GM12878 (cell line): ENCODE results near the gene NKTR. TPM values are rescaled to one million over a fixed set of nuclear protein-coding genes. Genes with fewer than 3 reads are reported as not detected.

ENCODE experiments used
- ATAC-seq: fragments of 200-7000 bp; cut with Tn5 transposase; 3 replicates; pipeline ENCODE4 v1.9.1; 2020; ENCODE audit warnings: mild to moderate bottlenecking, moderate library complexity
- BruUV-seq: library from RNA; stranded (reverse); fragments of 400-500 nt; replicated peaks from 2 replicates; lab custom pipeline; 2021; lab: Mats Ljungman, UMichigan
- CTCF ChIA-PET: fragments of 300-600 bp; sonication (Branson Sonifier 250); formaldehyde crosslinking; extraction: SDS; loops from one replicate; lab custom pipeline; 2021; ENCODE audit warnings: inconsistent platforms; lab: Yijun Ruan, JAX
- POLR2A ChIA-PET: fragments of 350-600 bp; formaldehyde crosslinking; extraction: SDS; loops from one replicate; lab custom pipeline; 2021; ENCODE audit warnings: inconsistent platforms; lab: Charles Lee
- RAD21 ChIA-PET: fragments of 300-600 bp; sonication (Branson Sonifier 250); formaldehyde crosslinking; loops from one replicate; lab custom pipeline; 2023; ENCODE audit warnings: antibody characterized with exemption; ENCODE audit not compliant: unreplicated experiment; lab: Charles Lee
- SMC1A ChIA-PET: fragments of 300-600 bp; sonication (Branson Sonifier 250); formaldehyde crosslinking; loops from one replicate; lab custom pipeline; 2023; ENCODE audit not compliant: unreplicated experiment, uncharacterized antibody; lab: Charles Lee
- DNase-seq: peaks from one replicate; pipeline ENCODE4 v3.0.0-alpha.2; 2011; ENCODE audit warnings: low read depth, low spot score
- FAIRE-seq: peaks from 3 replicates; lab custom pipeline; 2011; peaks lifted over from hg19 to GRCh38; lab: Jason Lieb, UNC
- H2AFZ ChIP-seq: 2 replicates; pipeline ENCODE4 v1.6.0; 2011; ENCODE audit warnings: low read depth, low read length, control low read depth; ENCODE audit not compliant: control insufficient read depth
- H3K27ac ChIP-seq: 2 replicates; pipeline ENCODE4 v1.5.1; 2011; ENCODE audit warnings: control low read depth; ENCODE audit not compliant: control insufficient read depth, insufficient read depth
- H3K27me3 ChIP-seq, 2 experiments: replicated peaks in 1 of 2; 2 replicates each; pipeline versions ENCODE4 v1.6.0 to v1.6.1; 2011; ENCODE audit warnings: low read length in 1 of 2; ENCODE audit not compliant: control insufficient read depth in 2 of 2, insufficient read depth in 2 of 2
- H3K36me3 ChIP-seq, 2 experiments: 2 replicates each; pipeline ENCODE4 v1.5.1; 2011; ENCODE audit warnings: low read length in 1 of 2; ENCODE audit not compliant: control insufficient read depth in 2 of 2, insufficient read depth in 2 of 2
- H3K4me1 ChIP-seq: 2 replicates; pipeline ENCODE4 v1.6.1; 2011; ENCODE audit warnings: mild to moderate bottlenecking, low read length, moderate library complexity, mixed read lengths; ENCODE audit not compliant: control insufficient read depth, insufficient read depth
- H3K4me2 ChIP-seq: 2 replicates; pipeline ENCODE4 v1.6.0; 2011; ENCODE audit warnings: control low read depth; ENCODE audit not compliant: control insufficient read depth, insufficient read depth
- H3K4me3 ChIP-seq: fragments of 200-600 bp; sonication (generic); 2 replicates; pipeline ENCODE4 v1.5.1; 2016
- H3K79me2 ChIP-seq: 2 replicates; pipeline ENCODE4 v1.6.0; 2011; ENCODE audit warnings: low read length; ENCODE audit not compliant: control insufficient read depth, insufficient read depth
- H3K9ac ChIP-seq: 2 replicates; pipeline ENCODE4 v1.8.0; 2011; ENCODE audit warnings: low read length, control low read depth, mixed read lengths; ENCODE audit not compliant: control insufficient read depth, insufficient read depth
- H3K9me3 ChIP-seq: replicated peaks from 3 replicates; pipeline ENCODE4 v1.5.1; 2011; ENCODE audit warnings: mild to moderate bottlenecking, low read length; ENCODE audit not compliant: control insufficient read depth, insufficient read depth
- H4K20me1 ChIP-seq: 2 replicates; pipeline ENCODE4 v1.6.0; 2011; ENCODE audit not compliant: control insufficient read depth, insufficient read depth
- CBX3 ChIP-seq: fragments of 200-600 bp; sonication (generic); IDR thresholded peaks from 2 replicates; pipeline ENCODE4 v1.6.1; 2016; ENCODE audit warnings: low read depth, borderline replicate concordance
- CHD1 ChIP-seq: IDR thresholded peaks from 2 replicates; pipeline ENCODE4 v1.6.1; 2012; ENCODE audit warnings: low read depth, low read length, improper control_type of control experiment
- GATAD2B ChIP-seq: fragments of 450-650 bp; conservative IDR thresholded peaks from 2 replicates; pipeline ENCODE4 v1.6.1; 2017; ENCODE audit warnings: low read depth, mild to moderate bottlenecking, moderate library complexity
- IKZF2 ChIP-seq, 2 experiments: fragments of 450-650 bp; IDR thresholded peaks; 2 replicates each; pipeline ENCODE4 v1.6.1; 2017; ENCODE audit warnings: mild to moderate bottlenecking in 2 of 2, moderate library complexity in 2 of 2
- KLF5 ChIP-seq: fragments of 450-650 bp; IDR thresholded peaks from 2 replicates; pipeline ENCODE4 v1.6.1; 2014; ENCODE audit warnings: mild to moderate bottlenecking; ENCODE audit not compliant: partially characterized antibody
- NFXL1 ChIP-seq: fragments of 450-650 bp; IDR thresholded peaks from 2 replicates; pipeline ENCODE4 v1.6.1; 2017; ENCODE audit warnings: antibody characterized with exemption, mild to moderate bottlenecking, borderline replicate concordance
- SMAD5 ChIP-seq: IDR thresholded peaks from 2 replicates; pipeline ENCODE4 v1.6.1; 2016; ENCODE audit warnings: antibody characterized with exemption, low read depth
- SMARCA5 ChIP-seq: fragments of 450-650 bp; IDR thresholded peaks from 2 replicates; pipeline ENCODE4 v1.6.1; 2017; ENCODE audit warnings: mild to moderate bottlenecking
- YBX1 ChIP-seq: fragments of 450-650 bp; IDR thresholded peaks from 2 replicates; pipeline ENCODE4 v1.6.1; 2016; ENCODE audit warnings: antibody characterized with exemption
- ZNF24 ChIP-seq: fragments of 450-650 bp; IDR thresholded peaks from 2 replicates; pipeline ENCODE4 v1.6.1; 2017; ENCODE audit warnings: antibody characterized with exemption, mild to moderate bottlenecking
- ZNF274 ChIP-seq: IDR thresholded peaks from one replicate; pipeline ENCODE4 v1.8.0; 2011; ENCODE audit not compliant: insufficient read length, insufficient read depth
- ZNF622 ChIP-seq: fragments of 450-650 bp; IDR thresholded peaks from 2 replicates; pipeline ENCODE4 v1.6.1; 2017; ENCODE audit warnings: mild to moderate bottlenecking, inconsistent platforms
- in situ Hi-C: fragments of 300-500 bp; cut with MboI; formaldehyde crosslinking; loops from 9 replicates; pipeline ENCODE4 v1.14.3; 2018; ENCODE audit warnings: mixed read lengths
- intact Hi-C: fragments of 100-400 bp; cut with micrococcal nuclease; formaldehyde crosslinking; loops from one replicate; pipeline ENCODE4 v1.14.2; 2022; ENCODE audit not compliant: unreplicated experiment
- polyA plus RNA-seq, 11 experiments: library from polyadenylated mRNA; depleted of rRNA in 4 of 11; unstranded in 6 of 11; stranded (reverse) in 5 of 11; fragments of >200 nt; fragmentation: Nextera tagmentation in 4 of 11; fragmentation: Illumina TruSeq in 1 of 11; extraction: Ambion mirVana in 4 of 11; extraction: Trizol in 1 of 11; gene quantifications; 1 replicate in 1 of 11; 2 replicates in 10 of 11; pipeline versions ENCODE4 v1.2.1 to v1.2.3, GENCODE V29; 2011 to 2016; ENCODE audit warnings: inconsistent platforms in 2 of 11, missing spikeins in 2 of 11, low read depth in 1 of 11
- total RNA-seq, 4 experiments: library from RNA; depleted of rRNA in 3 of 4; stranded (reverse); fragments of >200 nt in 3 of 4; fragmentation: Illumina TruSeq in 1 of 4; extraction: Trizol in 1 of 4; gene quantifications; 2 replicates each; pipeline versions ENCODE4 v1.2.1 to v1.2.3, GENCODE V29; 2013 to 2021
- TF ChIP-seq, protein P1 (sequence below): fragments of 450-650 bp; IDR thresholded peaks from 2 replicates; pipeline ENCODE4 v1.6.1; 2017; ENCODE audit warnings: mild to moderate bottlenecking

Gene NKTR
- total and polyA plus RNA-seq, 10 of the 15 experiments (the other 5 are each of a cell fraction or from before 2014, with no cell fraction given): 15.3 to 91.9 (median 55.3) TPM

DNA sequence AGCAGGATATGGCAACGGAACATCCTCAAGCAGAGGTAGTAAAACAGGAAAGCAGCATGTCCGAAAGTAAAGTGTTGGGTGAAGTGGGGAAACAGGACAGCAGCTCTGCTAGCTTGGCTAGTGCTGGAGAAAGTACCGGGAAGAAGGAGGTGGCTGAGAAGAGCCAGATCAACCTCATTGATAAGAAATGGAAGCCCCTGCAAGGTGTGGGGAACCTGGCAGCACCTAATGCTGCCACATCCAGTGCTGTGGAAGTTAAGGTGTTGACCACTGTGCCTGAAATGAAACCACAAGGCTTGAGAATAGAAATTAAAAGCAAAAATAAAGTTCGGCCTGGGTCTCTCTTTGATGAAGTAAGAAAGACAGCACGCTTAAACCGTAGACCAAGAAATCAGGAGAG, 38.7 kb downstream of the NKTR start (continued):
- TF ChIP-seq ZNF622: no peak
- no peak for TF ChIP-seq SMAD5
- TF ChIP-seq CBX3: no peak
- TF ChIP-seq CHD1: no peak
- no peak for TF ChIP-seq NFXL1
- TF ChIP-seq YBX1: no peak
- no peak for TF ChIP-seq KLF5
- TF ChIP-seq IKZF2 (IDR thresholded peaks at IDR 0.05): no peak
- TF ChIP-seq ZNF274: no peak
- TF ChIP-seq SMARCA5: no peak
- TF ChIP-seq, protein P1, sequence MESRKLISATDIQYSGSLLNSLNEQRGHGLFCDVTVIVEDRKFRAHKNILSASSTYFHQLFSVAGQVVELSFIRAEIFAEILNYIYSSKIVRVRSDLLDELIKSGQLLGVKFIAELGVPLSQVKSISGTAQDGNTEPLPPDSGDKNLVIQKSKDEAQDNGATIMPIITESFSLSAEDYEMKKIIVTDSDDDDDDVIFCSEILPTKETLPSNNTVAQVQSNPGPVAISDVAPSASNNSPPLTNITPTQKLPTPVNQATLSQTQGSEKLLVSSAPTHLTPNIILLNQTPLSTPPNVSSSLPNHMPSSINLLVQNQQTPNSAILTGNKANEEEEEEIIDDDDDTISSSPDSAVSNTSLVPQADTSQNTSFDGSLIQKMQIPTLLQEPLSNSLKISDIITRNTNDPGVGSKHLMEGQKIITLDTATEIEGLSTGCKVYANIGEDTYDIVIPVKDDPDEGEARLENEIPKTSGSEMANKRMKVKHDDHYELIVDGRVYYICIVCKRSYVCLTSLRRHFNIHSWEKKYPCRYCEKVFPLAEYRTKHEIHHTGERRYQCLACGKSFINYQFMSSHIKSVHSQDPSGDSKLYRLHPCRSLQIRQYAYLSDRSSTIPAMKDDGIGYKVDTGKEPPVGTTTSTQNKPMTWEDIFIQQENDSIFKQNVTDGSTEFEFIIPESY: no peak

DNA sequence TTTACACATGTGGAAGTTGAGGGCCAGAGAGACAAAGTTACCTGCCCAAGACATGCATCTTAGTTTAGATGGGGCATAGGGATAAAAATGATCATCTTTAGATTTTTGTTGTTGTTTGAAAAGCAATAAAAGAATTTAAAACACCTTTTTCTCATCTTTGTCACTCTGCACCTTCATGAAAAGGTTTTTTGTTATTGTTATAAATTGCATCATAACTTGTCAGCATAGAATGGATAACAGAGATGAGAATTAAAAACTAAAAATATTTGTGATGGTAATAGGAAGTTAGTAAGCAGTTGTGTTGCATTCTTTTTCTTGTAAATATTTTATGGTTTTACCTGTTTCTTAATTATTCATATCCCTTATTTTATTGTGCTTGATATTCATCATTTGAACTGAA, 39.6 kb downstream of the NKTR start:
- in situ Hi-C loops: no loop called here
- Histone ChIP-seq H3K9ac (no peak overlapping the region), H3K4me2 (no peak overlapping the region), H3K79me2 (peaks cover 8% of the 10 kb centered on the region)
- TF ChIP-seq SMARCA5 (no peak), ZNF24 (no peak), GATAD2B (no peak)
- TF ChIP-seq, all 136 proteins: peak for 0
- BruUV-seq: no TSS peak
- no peak overlapping the region for H3K4me3 ChIP-seq
- no peaks in the 10 kb centered on the region for H3K9me3 ChIP-seq
- ChIA-PET RAD21 (no interaction called here), CTCF (no interaction called here), SMC1A (interaction anchor here (1.6 kb wide), 1 partner anchor 27 kb away, joined by 5 read pairs; no protein-coding TSS in a partner anchor), POLR2A (no interaction called here)
- no peak overlapping the region for H3K27ac ChIP-seq
- ATAC-seq (no peak), FAIRE-seq (no peak), DNase-seq (no peak)
- H2AFZ ChIP-seq: no peak overlapping the region
- no peaks in the 10 kb centered on the region for H3K27me3 ChIP-seq
- intact Hi-C loops: no loop called here
- 0 out of 2 replicates have a peak, but pooled peaks cover 2% of the 10 kb centered on the region for H4K20me1 ChIP-seq
- peaks cover 17% of the 10 kb centered on the region for H3K4me1 ChIP-seq
- peaks cover 16 to 53% of the 10 kb centered on the region in 2 experiments for H3K36me3 ChIP-seq
